Thoracic aorta endothelial cell (primary cell): ENCODE data around the gene CDK1. TPM values are rescaled to one million over a fixed set of nuclear protein-coding genes. Genes with fewer than 3 reads are reported as not detected.

Source experiments
- total RNA-seq: library from RNA; depleted of rRNA; stranded (reverse); fragments of >200 nt; gene quantifications from 2 replicates; pipeline ENCODE4 v1.2.3, GENCODE V29; 2012

CDK1 gene
- total RNA-seq = 88.0 and 155 TPM in 2 replicates

DNA sequence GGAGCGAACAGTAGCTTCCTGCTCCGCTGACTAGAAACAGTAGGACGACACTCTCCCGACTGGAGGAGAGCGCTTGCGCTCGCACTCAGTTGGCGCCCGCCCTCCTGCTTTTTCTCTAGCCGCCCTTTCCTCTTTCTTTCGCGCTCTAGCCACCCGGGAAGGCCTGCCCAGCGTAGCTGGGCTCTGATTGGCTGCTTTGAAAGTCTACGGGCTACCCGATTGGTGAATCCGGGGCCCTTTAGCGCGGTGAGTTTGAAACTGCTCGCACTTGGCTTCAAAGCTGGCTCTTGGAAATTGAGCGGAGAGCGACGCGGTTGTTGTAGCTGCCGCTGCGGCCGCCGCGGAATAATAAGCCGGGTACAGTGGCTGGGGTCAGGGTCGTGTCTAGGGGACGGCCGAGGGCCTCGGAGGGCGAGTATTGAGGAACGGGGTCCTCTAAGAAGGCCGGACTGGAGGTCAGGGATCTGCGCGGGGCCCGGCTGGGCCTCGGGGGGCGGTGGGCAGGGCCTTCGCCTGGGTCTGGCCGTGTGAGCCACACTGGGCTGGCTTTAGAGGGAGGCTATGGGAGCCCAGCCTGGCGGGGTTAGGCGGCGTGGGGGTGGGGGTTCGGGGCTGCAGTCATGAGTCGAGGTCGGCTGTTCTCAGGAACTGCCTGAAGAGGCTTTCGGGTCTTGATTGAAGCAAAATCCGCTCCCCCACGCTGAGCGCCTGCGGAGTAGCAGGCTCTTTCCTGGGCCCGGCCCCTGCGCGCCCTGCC lies at the start of gene CDK1:
CDK1 (plus strand) TSS at position 265 of the 757 bp plus-strand sequence. CDS start 1,688 bp downstream, outside the sequence.

Other genes starting within 250 kb of the CDK1 start
- 27.8 and 30.3 TPM in 2 replicates for gene RHOBTB1, start 165.7 kb downstream of the CDK1 start, total RNA-seq